ENCODE results near the gene DKKL1.
A peak's percentile ranks its signal among the peaks of the same experiment; 100 is the strongest.

The DKKL1 gene

GRCh38 chr19:49333418-49333805, 30.3 kb upstream of the DKKL1 start:
- peaks cover 0 to 5% (median 5%) of the 10 kb centered on the region in 4 donors for H3K4me1 ChIP-seq
- intact Hi-C loops (cut with DNase I; ENCODE audit: low total_unique reads), result no loop called here

GRCh38 chr19:49333811-49334288, 29.8 kb upstream of the DKKL1 start:
- Histone ChIP-seq H3K4me3 (no peak overlapping the region), H3K27me3 (no peaks in the 10 kb centered on the region), H3K27ac (no peak overlapping the region), H3K4me1 (peaks cover 0 to 10% (median 8%) of the 10 kb centered on the region in 4 donors), H3K9me3 (no peaks in the 10 kb centered on the region), H3K36me3 (peaks cover 17 to 39% (median 21%) of the 10 kb centered on the region in 3 donors)
- intact Hi-C loops (cut with DNase I; ENCODE audit: low total_unique reads), result no loop called here
- TF ChIP-seq CTCF (IDR thresholded peaks at IDR 0.05), result no peak
- peak in 1 of 2 donors; percentile 64 for DNase-seq

More at GRCh38 chr19:49333418-49333805, 30.3 kb upstream of the DKKL1 start:
- TF ChIP-seq CTCF (IDR thresholded peaks at IDR 0.05), result no peak
- Histone ChIP-seq H3K27me3 (no peaks in the 10 kb centered on the region), H3K4me3 (no peak overlapping the region), H3K27ac (no peak overlapping the region), H3K36me3 (peaks cover 20 to 44% (median 24%) of the 10 kb centered on the region in 3 donors), H3K9me3 (no peaks in the 10 kb centered on the region)
- DNase-seq, result peak in 1 of 2 donors; percentile 53

GRCh38 chr19:49335071-49335783, 28.4 kb upstream of the DKKL1 start, which contains the start of gene CD37:
CD37 (plus strand) TSS chr19:49335406; CDS start chr19:49335541, 135 bp downstream.
- H3K36me3 ChIP-seq, result peaks cover 12 to 27% (median 16%) of the 10 kb centered on the region in 3 donors
- H3K27me3 ChIP-seq, result no peaks in the 10 kb centered on the region
- intact Hi-C loops (cut with DNase I; ENCODE audit: low total_unique reads), result no loop called here
- H3K4me3 ChIP-seq, result peak within 1 kb of the TSS; percentile 21 to 28
- peak in 1 of 2 donors; percentile 66 for DNase-seq
- H3K27ac ChIP-seq, result no peak within 1 kb of the TSS
- no peak for TF ChIP-seq CTCF (IDR thresholded peaks at IDR 0.05)
- peaks cover 0 to 21% (median 12%) of the 10 kb centered on the region in 4 donors for H3K4me1 ChIP-seq
- H3K9me3 ChIP-seq, result no peaks in the 10 kb centered on the region

GRCh38 chr19:49335784-49336481, 27.7 kb upstream of the DKKL1 start:
- DNase-seq, result peak in 1 of 2 donors; percentile 19
- H3K36me3 ChIP-seq, result peaks cover 7 to 23% (median 9%) of the 10 kb centered on the region in 3 donors
- H3K27ac ChIP-seq, result no peak overlapping the region
- no peak for TF ChIP-seq CTCF (IDR thresholded peaks at IDR 0.05)
- no peaks in the 10 kb centered on the region for H3K27me3 ChIP-seq
- H3K4me3 ChIP-seq, result peak overlapping the region; percentile 21 to 28
- peaks cover 0 to 28% (median 16%) of the 10 kb centered on the region in 4 donors for H3K4me1 ChIP-seq
- intact Hi-C loops (cut with DNase I; ENCODE audit: low total_unique reads), result no loop called here
- H3K9me3 ChIP-seq, result no peaks in the 10 kb centered on the region

- intact Hi-C loops (cut with DNase I; ENCODE audit: low total_unique reads), result no loop called here
- TF ChIP-seq CTCF (IDR thresholded peaks at IDR 0.05), result no peak
- Histone ChIP-seq H3K9me3 (no peaks in the 10 kb centered on the region), H3K27ac (no peak overlapping the region), H3K36me3 (peaks cover 6 to 24% (median 7%) of the 10 kb centered on the region in 3 donors), H3K4me1 (peaks cover 0 to 30% (median 18%) of the 10 kb centered on the region in 4 donors), H3K27me3 (no peaks in the 10 kb centered on the region), H3K4me3 (no peak overlapping the region)
- DNase-seq, result peak in 1 of 2 donors; percentile 58
Observed at GRCh38 chr19:49336482-49337266, 27.0 kb upstream of the DKKL1 start.

Measured in tibial artery (tissue), 4 donors.